Ishikawa (cell line): Measurements from ENCODE around the gene SUFU.

ENCODE experiments used
- CEBPB ChIP-seq: IDR thresholded peaks from 2 replicates; pipeline ENCODE4 v1.6.1; 2012
- CREB1 ChIP-seq: IDR thresholded peaks from 2 replicates; pipeline ENCODE4 v1.6.1; 2012; ENCODE audit warnings: low read depth
- EGR1 ChIP-seq: IDR thresholded peaks from 2 replicates; pipeline ENCODE4 v1.6.1; 2012
- EP300 ChIP-seq: IDR thresholded peaks from 2 replicates; pipeline ENCODE4 v1.6.1; 2012; ENCODE audit warnings: borderline replicate concordance
- FOXM1 ChIP-seq: IDR thresholded peaks from 2 replicates; pipeline ENCODE4 v1.6.1; 2012; ENCODE audit warnings: low read depth, borderline replicate concordance
- MAX ChIP-seq: IDR thresholded peaks from 2 replicates; pipeline ENCODE4 v1.6.1; 2012
- NFIC ChIP-seq: IDR thresholded peaks from 2 replicates; pipeline ENCODE4 v1.6.1; 2012
- RAD21 ChIP-seq: IDR thresholded peaks from 2 replicates; pipeline ENCODE4 v1.6.1; 2012; ENCODE audit warnings: low read depth
- REST ChIP-seq: IDR thresholded peaks from 2 replicates; pipeline ENCODE4 v1.6.1; 2012; ENCODE audit warnings: low read depth, mild to moderate bottlenecking
- TAF1 ChIP-seq: IDR thresholded peaks from 2 replicates; pipeline ENCODE4 v1.6.1; 2012; ENCODE audit warnings: low read depth, mild to moderate bottlenecking
- TCF12 ChIP-seq: IDR thresholded peaks from 2 replicates; pipeline ENCODE4 v1.6.1; 2012; ENCODE audit warnings: low read depth
- TEAD4 ChIP-seq: IDR thresholded peaks from 2 replicates; pipeline ENCODE4 v1.6.1; 2012
- YY1 ChIP-seq: IDR thresholded peaks from 2 replicates; pipeline ENCODE4 v1.6.1; 2012; ENCODE audit warnings: low read depth
- ZBTB7A ChIP-seq: IDR thresholded peaks from 2 replicates; pipeline ENCODE4 v1.6.1; 2012; ENCODE audit warnings: low read depth

GRCh38 chr10:102505462-102506115, 1.8 kb downstream of the SUFU start:
- TF ChIP-seq TAF1 (no peak), RAD21 (no peak), YY1 (no peak), REST (no peak), EGR1 (no peak), EP300 (no peak), ZBTB7A (no peak), CEBPB (no peak), MAX (no peak), CREB1 (no peak), TCF12 (no peak), TEAD4 (no peak), FOXM1 (no peak), NFIC (no peak)
